ENCODE results near the gene HIRA. TPM values are rescaled to one million over a fixed set of nuclear protein-coding genes. Genes with fewer than 3 reads are reported as not detected.

Gene HIRA
- total and polyA plus RNA-seq, 2 experiments from 2014 or later: 9.4 to 58.3 TPM

GRCh38 chr22:19467912-19468311, 36.4 kb upstream of the HIRA start:
- Histone ChIP-seq H3K4me1 (ENCODE audit: insufficient read depth) (no peaks in the 10 kb centered on the region), H4K20me1 (replicated peaks; ENCODE audit: insufficient read depth) (peaks cover 11% of the 10 kb centered on the region), H3K27me3 (ENCODE audit: insufficient read depth) (no peaks in the 10 kb centered on the region), H3K4me3 (no peak overlapping the region), H3K27ac (ENCODE audit: low read depth) (no peak overlapping the region), H3K36me3 (ENCODE audit: insufficient read depth) (peaks cover 41% of the 10 kb centered on the region), H3F3A (replicated peaks; ENCODE audit: low read depth) (no peaks in the 10 kb centered on the region), H3K9me2 (ENCODE audit: insufficient read depth) (no peaks in the 10 kb centered on the region), H2AFZ (no peak overlapping the region), H3K79me2 (replicated peaks; ENCODE audit: insufficient read depth) (peaks cover under 1% of the 10 kb centered on the region; the same call in 1 of the 2 replicates), H3K4me2 (no peak overlapping the region)
- TF ChIP-seq ZNF462 (CRISPR knock-in tag; IDR thresholded peaks at IDR 0.05) (no peak), NANOG (IDR thresholded peaks at IDR 0.05; ENCODE audit: borderline replicate concordance) (no peak), STAT1 (IDR thresholded peaks at IDR 0.05; ENCODE audit: unreplicated experiment) (no peak), JUNB (IDR thresholded peaks at IDR 0.05; ENCODE audit: unreplicated experiment) (no peak), CTCF (conservative IDR thresholded peaks at IDR 0.05; ENCODE audit: low read depth in 2 of 2) (no peak), ZNF331 (CRISPR knock-in tag; IDR thresholded peaks at IDR 0.05; ENCODE audit: low read depth) (no peak), ZNF114 (CRISPR knock-in tag; IDR thresholded peaks at IDR 0.05) (no peak), EZH2 (IDR thresholded peaks at IDR 0.05; ENCODE audit: low read depth, unreplicated experiment) (no peak), REST (IDR thresholded peaks at IDR 0.05; ENCODE audit: unreplicated experiment) (no peak), POLR2AphosphoS5 (IDR thresholded peaks at IDR 0.05; ENCODE audit: low read depth) (no peak), EZH2phosphoT487 (IDR thresholded peaks at IDR 0.05; ENCODE audit: unreplicated experiment) (no peak), CREB1 (CRISPR knock-in tag; IDR thresholded peaks at IDR 0.05; ENCODE audit: low read depth) (no peak)
- TF ChIP-seq, protein P1, sequence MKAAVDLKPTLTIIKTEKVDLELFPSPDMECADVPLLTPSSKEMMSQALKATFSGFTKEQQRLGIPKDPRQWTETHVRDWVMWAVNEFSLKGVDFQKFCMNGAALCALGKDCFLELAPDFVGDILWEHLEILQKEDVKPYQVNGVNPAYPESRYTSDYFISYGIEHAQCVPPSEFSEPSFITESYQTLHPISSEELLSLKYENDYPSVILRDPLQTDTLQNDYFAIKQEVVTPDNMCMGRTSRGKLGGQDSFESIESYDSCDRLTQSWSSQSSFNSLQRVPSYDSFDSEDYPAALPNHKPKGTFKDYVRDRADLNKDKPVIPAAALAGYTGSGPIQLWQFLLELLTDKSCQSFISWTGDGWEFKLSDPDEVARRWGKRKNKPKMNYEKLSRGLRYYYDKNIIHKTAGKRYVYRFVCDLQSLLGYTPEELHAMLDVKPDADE (IDR thresholded peaks at IDR 0.05): no peak
- no peaks in the 10 kb centered on the region for H3K27me3 Mint-ChIP-seq (ENCODE audit: insufficient read depth, low read depth, poor library complexity)
- no peak overlapping the region for H3K4me3 Mint-ChIP-seq
- no peak for DNase-seq (ENCODE audit: low spot score)
- H3K36me3 Mint-ChIP-seq (ENCODE audit: low read depth): peaks cover 83% of the 10 kb centered on the region
- no peaks in the 10 kb centered on the region for H3K4me1 Mint-ChIP-seq
- no peak overlapping the region for H3K27ac Mint-ChIP-seq
- no peaks in the 10 kb centered on the region for H3K9me3 Mint-ChIP-seq
- ATAC-seq: no peak
